Nephron progenitor cell (in vitro differentiated cells): ENCODE measurements around the gene TIMP3.

Experiments used
- DNase-seq: peaks from one replicate; pipeline ENCODE4 v3.0.0; 2021
- H3K27ac Mint-ChIP-seq: 2 replicates; pipeline ENCODE4 v1.8.0; 2021; ENCODE audit warnings: mild to moderate bottlenecking, moderate library complexity, mixed read lengths
- H3K27me3 Mint-ChIP-seq: 2 replicates; pipeline ENCODE4 v1.8.0; 2021; ENCODE audit warnings: mild to moderate bottlenecking, low read depth, mixed read lengths; ENCODE audit not compliant: poor library complexity
- H3K36me3 Mint-ChIP-seq: 2 replicates; pipeline ENCODE4 v1.8.0; 2021; ENCODE audit warnings: low read depth, mixed read lengths
- H3K4me1 Mint-ChIP-seq: 2 replicates; pipeline ENCODE4 v1.8.0; 2021; ENCODE audit warnings: mixed read lengths
- H3K4me3 Mint-ChIP-seq: 2 replicates; pipeline ENCODE4 v1.8.0; 2021; ENCODE audit warnings: mild to moderate bottlenecking, moderate library complexity, mixed read lengths
- H3K9me3 Mint-ChIP-seq: 2 replicates; pipeline ENCODE4 v1.8.0; 2021; ENCODE audit warnings: mild to moderate bottlenecking, moderate library complexity, mixed read lengths
- CTCF ChIP-seq: fragments of 200-600 bp; sonication (generic); IDR thresholded peaks from 2 replicates; pipeline ENCODE4 v1.5.0; 2021; ENCODE audit warnings: antibody characterized with exemption

TIMP3 gene

GRCh38 chr22:32814285-32814860 is 12.9 kb downstream of the TIMP3 start:
- Mint-ChIP-seq H3K27me3 (peaks cover 11% of the 10 kb centered on the region), H3K4me3 (no peak overlapping the region), H3K27ac (no peak overlapping the region), H3K4me1 (peaks cover 36% of the 10 kb centered on the region), H3K36me3 (no peaks in the 10 kb centered on the region), H3K9me3 (no peaks in the 10 kb centered on the region)
- no peak for DNase-seq
- no peak for TF ChIP-seq CTCF

GRCh38 chr22:32815059-32815458 is 13.6 kb downstream of the TIMP3 start:
- no peaks in the 10 kb centered on the region for H3K9me3 Mint-ChIP-seq
- H3K4me3 Mint-ChIP-seq = no peak overlapping the region
- DNase-seq = no peak
- TF ChIP-seq CTCF = no peak
- H3K27ac Mint-ChIP-seq = no peak overlapping the region
- no peaks in the 10 kb centered on the region for H3K36me3 Mint-ChIP-seq
- H3K27me3 Mint-ChIP-seq = peaks cover 10% of the 10 kb centered on the region
- H3K4me1 Mint-ChIP-seq = peaks cover 38% of the 10 kb centered on the region

GRCh38 chr22:32815943-32816342 is 14.4 kb downstream of the TIMP3 start:
- no peaks in the 10 kb centered on the region for H3K36me3 Mint-ChIP-seq
- H3K27me3 Mint-ChIP-seq = peaks cover 9% of the 10 kb centered on the region
- DNase-seq = no peak
- H3K4me3 Mint-ChIP-seq = no peak overlapping the region
- no peaks in the 10 kb centered on the region for H3K9me3 Mint-ChIP-seq
- TF ChIP-seq CTCF = no peak
- no peak overlapping the region for H3K27ac Mint-ChIP-seq
- H3K4me1 Mint-ChIP-seq = peaks cover 33% of the 10 kb centered on the region

- H3K27me3 Mint-ChIP-seq = peaks cover 9% of the 10 kb centered on the region
- TF ChIP-seq CTCF = no peak
- H3K27ac Mint-ChIP-seq = no peak overlapping the region
- DNase-seq = no peak
- no peaks in the 10 kb centered on the region for H3K9me3 Mint-ChIP-seq
- H3K4me1 Mint-ChIP-seq = peaks cover 25% of the 10 kb centered on the region
- no peaks in the 10 kb centered on the region for H3K36me3 Mint-ChIP-seq
- H3K4me3 Mint-ChIP-seq = no peak overlapping the region
These were observed 15.7 kb downstream of the TIMP3 start for GRCh38 chr22:32817137-32817730.

GRCh38 chr22:32818446-32819115 is 17.1 kb downstream of the TIMP3 start:
- no peak overlapping the region for H3K4me3 Mint-ChIP-seq
- H3K27me3 Mint-ChIP-seq = peaks cover 9% of the 10 kb centered on the region
- H3K36me3 Mint-ChIP-seq = no peaks in the 10 kb centered on the region
- TF ChIP-seq CTCF = no peak
- H3K4me1 Mint-ChIP-seq = peaks cover 30% of the 10 kb centered on the region
- H3K27ac Mint-ChIP-seq = peak overlapping the region; percentile 50
- no peaks in the 10 kb centered on the region for H3K9me3 Mint-ChIP-seq
- DNase-seq = no peak
